Endodermal cell (in vitro differentiated cells): ENCODE data around the gene SEPTIN2. TPM values are rescaled to one million over a fixed set of nuclear protein-coding genes. Genes with fewer than 3 reads are reported as not detected.
"Not testable (repeated sequence)": the region's sequence is repeated elsewhere in the genome, so short reads cannot be mapped to it uniquely, and the experiment has no call there.

ENCODE experiments used
- DNase-seq: peaks from one replicate; pipeline ENCODE4 v3.0.0-alpha.2; 2017
- H3K27ac ChIP-seq: 2 replicates; pipeline ENCODE4 v1.5.1; 2013; ENCODE audit warnings: mild to moderate bottlenecking, low read depth, low read length, moderate library complexity
- H3K27me3 ChIP-seq: 2 replicates; pipeline ENCODE4 v1.6.1; 2013; ENCODE audit warnings: mild to moderate bottlenecking, low read length, moderate library complexity; ENCODE audit not compliant: insufficient read depth, control insufficient read depth, poor library complexity, severe bottlenecking
- H3K36me3 ChIP-seq: 2 replicates; pipeline ENCODE4 v1.7.0; 2013; ENCODE audit warnings: mild to moderate bottlenecking, low read length, moderate library complexity; ENCODE audit not compliant: control insufficient read depth, insufficient read depth
- H3K4me1 ChIP-seq: one replicate; pipeline ENCODE4 v1.7.0; 2013; ENCODE audit warnings: low read length; ENCODE audit not compliant: control insufficient read depth, insufficient read depth
- H3K4me3 ChIP-seq: 2 replicates; pipeline ENCODE4 v1.5.1; 2013; ENCODE audit warnings: mild to moderate bottlenecking, low read length, moderate library complexity
- H3K9ac ChIP-seq: 2 replicates; pipeline ENCODE4 v1.6.1; 2013; ENCODE audit warnings: mild to moderate bottlenecking, low read length, moderate library complexity; ENCODE audit not compliant: poor library complexity, severe bottlenecking; ENCODE audit errors: extremely low read depth
- H3K9me3 ChIP-seq: 2 replicates; pipeline ENCODE4 v1.6.1; 2013; ENCODE audit warnings: mild to moderate bottlenecking, low read length, moderate library complexity; ENCODE audit not compliant: control insufficient read depth
- H3K27ac Mint-ChIP-seq: 2 replicates; pipeline ENCODE4 v1.8.0; 2020; ENCODE audit warnings: mixed read lengths
- H3K27me3 Mint-ChIP-seq: 2 replicates; pipeline ENCODE4 v1.8.0; 2021; ENCODE audit warnings: mild to moderate bottlenecking, mixed read lengths; ENCODE audit not compliant: insufficient read depth
- H3K36me3 Mint-ChIP-seq: 2 replicates; pipeline ENCODE4 v1.8.0; 2020; ENCODE audit warnings: low read depth, mixed read lengths
- H3K4me1 Mint-ChIP-seq: 2 replicates; pipeline ENCODE4 v1.8.0; 2020; ENCODE audit warnings: mixed read lengths
- H3K4me3 Mint-ChIP-seq: 2 replicates; pipeline ENCODE4 v1.8.0; 2020; ENCODE audit warnings: mild to moderate bottlenecking, moderate library complexity, mixed read lengths
- H3K9me3 Mint-ChIP-seq: 2 replicates; pipeline ENCODE4 v1.8.0; 2020; ENCODE audit warnings: mild to moderate bottlenecking, mixed read lengths
- CTCF ChIP-seq: fragments of 200-600 bp; sonication (generic); conservative IDR thresholded peaks from 2 replicates; pipeline ENCODE4 v1.5.0; 2021; ENCODE audit warnings: antibody characterized with exemption, mild to moderate bottlenecking
- WGBS, 2 experiments: methylation state at CpG; one replicate each; pipeline versions ENCODE4 v1.1.5 to v1.1.7; 2013; ENCODE audit warnings: missing lambda C conversion rate in 2 of 2, mixed read lengths in 1 of 2; ENCODE audit not compliant: insufficient coverage in 1 of 2, insufficient read length in 1 of 2; 5-methylcytosine and 5-hydroxymethylcytosine counted together
- total RNA-seq, 2 donors: library from RNA; stranded (reverse); fragmentation: NEBNext Ultra II Directional in 1 of 2; extraction: Animal tissue kit (Norgen Biotek cat#: 25700) in 1 of 2; gene quantifications; 2 replicates in 1 of 2; 3 replicates in 1 of 2; pipeline ENCODE4 v1.2.1, GENCODE V29; 2021

SEPTIN2 gene
- total RNA-seq, 2 donors from 2014 or later: 365 to 380 TPM

- H3K4me1 ChIP-seq: no peaks in the 10 kb centered on the region
- H3K27ac Mint-ChIP-seq: no peak overlapping the region
- H3K9ac ChIP-seq: no peak overlapping the region
- WGBS, 2 experiments: 95 to 100% methylated on average over 3 to 4 of the region's 4 CpGs
- no peaks in the 10 kb centered on the region for H3K9me3 ChIP-seq
- H3K27ac ChIP-seq: no peak overlapping the region
- H3K36me3 Mint-ChIP-seq: peaks cover 19% of the 10 kb centered on the region
- H3K27me3 ChIP-seq: no peaks in the 10 kb centered on the region
- H3K4me3 ChIP-seq: no peak overlapping the region
- H3K27me3 Mint-ChIP-seq: no peaks in the 10 kb centered on the region
- no peak for TF ChIP-seq CTCF
- DNase-seq: no peak
- peaks cover 4% of the 10 kb centered on the region for H3K4me1 Mint-ChIP-seq
- H3K36me3 ChIP-seq: peaks cover 20% of the 10 kb centered on the region
- no peaks in the 10 kb centered on the region for H3K9me3 Mint-ChIP-seq
- no peak overlapping the region for H3K4me3 Mint-ChIP-seq
These were observed 66.1 kb downstream of the SEPTIN2 start for GRCh38 chr2:241381872-241382271.

GRCh38 chr2:241385450-241385849 lies 69.7 kb downstream of the SEPTIN2 start:
- not testable (repeated sequence) for DNase-seq, H3K4me3 ChIP-seq, H3K27me3 Mint-ChIP-seq, H3K27ac ChIP-seq, H3K9me3 Mint-ChIP-seq, H3K9ac ChIP-seq, H3K4me1 ChIP-seq, H3K27me3 ChIP-seq, H3K4me3 Mint-ChIP-seq, H3K4me1 Mint-ChIP-seq, H3K9me3 ChIP-seq, H3K27ac Mint-ChIP-seq
- TF ChIP-seq CTCF: peak; percentile 55
- 84 to 97% methylated on average over 4 to 7 of the region's 7 CpGs for WGBS, 2 experiments
- H3K36me3 ChIP-seq: peaks cover 28% of the 10 kb centered on the region
- H3K36me3 Mint-ChIP-seq: peaks cover 26% of the 10 kb centered on the region

- H3K27ac Mint-ChIP-seq: no peak overlapping the region
- DNase-seq: no peak
- H3K4me3 Mint-ChIP-seq: no peak overlapping the region
- Histone ChIP-seq H3K9me3 (no peaks in the 10 kb centered on the region), H3K9ac (no peak overlapping the region), H3K27ac (no peak overlapping the region), H3K4me3 (no peak overlapping the region), H3K36me3 (peaks cover 24% of the 10 kb centered on the region), H3K4me1 (no peaks in the 10 kb centered on the region), H3K27me3 (no peaks in the 10 kb centered on the region)
- TF ChIP-seq CTCF: no peak
- no peaks in the 10 kb centered on the region for H3K9me3 Mint-ChIP-seq
- no peaks in the 10 kb centered on the region for H3K27me3 Mint-ChIP-seq
- H3K4me1 Mint-ChIP-seq: peaks cover 4% of the 10 kb centered on the region
- WGBS, 2 experiments: 86 to 91% methylated on average over 1 to 6 of the region's 6 CpGs
- peaks cover 26% of the 10 kb centered on the region for H3K36me3 Mint-ChIP-seq
These were observed 70.8 kb downstream of the SEPTIN2 start for GRCh38 chr2:241386519-241386918.
